GM21381 (cell line): ENCODE data around the gene TNFRSF21.
"Not testable (repeated sequence)": the region's sequence is repeated elsewhere in the genome, so short reads cannot be mapped to it uniquely, and the experiment has no call there.

Experiments
- ATAC-seq: cut with Tn5 transposase; IDR thresholded peaks from one replicate; pipeline ENCODE4 v1.9.1; 2021; ENCODE audit warnings: mild to moderate bottlenecking, moderate library complexity; ENCODE audit not compliant: unreplicated experiment

TNFRSF21 gene

GRCh38 chr6:47230579-47230978 lies 79.1 kb downstream of the TNFRSF21 start:
- no peak for ATAC-seq

DNA sequence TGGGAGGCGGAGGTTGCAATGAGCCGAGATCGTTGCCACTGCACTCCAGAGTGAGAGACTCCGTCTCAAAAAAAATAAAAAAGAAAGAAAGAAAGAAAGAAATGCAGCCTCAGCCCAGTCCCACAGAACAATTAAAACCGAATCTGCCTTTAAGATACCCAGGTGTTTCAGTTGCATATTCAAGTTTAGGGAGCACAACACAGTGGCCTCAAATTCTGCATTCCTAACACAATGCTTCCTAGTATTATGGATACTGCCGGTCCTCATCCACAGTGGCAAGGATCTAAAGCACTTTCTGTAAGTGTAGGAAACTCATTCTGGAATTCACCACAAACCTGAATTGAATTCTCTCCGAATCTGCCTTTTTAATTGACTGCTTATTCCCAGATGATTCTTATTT lies 80.5 kb downstream of the TNFRSF21 start:
- no peak for ATAC-seq

DNA sequence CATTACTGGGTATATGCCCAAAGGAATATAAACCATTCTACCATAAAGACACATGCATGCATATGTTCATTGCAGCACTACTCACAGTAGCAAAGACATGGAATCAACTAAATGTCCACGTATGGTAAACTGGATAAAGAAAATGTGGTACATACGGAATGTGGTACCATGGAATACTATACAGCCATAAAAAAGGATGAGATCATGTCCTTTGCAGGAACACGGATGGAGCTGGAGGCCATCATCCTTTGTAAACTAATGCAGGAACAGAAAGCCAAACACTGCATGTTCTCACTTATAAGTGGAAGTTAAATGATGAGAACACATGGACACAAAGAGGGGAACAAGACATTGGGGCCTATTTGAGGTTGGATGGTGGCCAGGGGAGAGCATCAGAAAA lies 81.6 kb downstream of the TNFRSF21 start:
- not testable (repeated sequence) for ATAC-seq

GRCh38 chr6:47223251-47223650 lies 86.5 kb downstream of the TNFRSF21 start:
- ATAC-seq, result not testable (repeated sequence)

DNA sequence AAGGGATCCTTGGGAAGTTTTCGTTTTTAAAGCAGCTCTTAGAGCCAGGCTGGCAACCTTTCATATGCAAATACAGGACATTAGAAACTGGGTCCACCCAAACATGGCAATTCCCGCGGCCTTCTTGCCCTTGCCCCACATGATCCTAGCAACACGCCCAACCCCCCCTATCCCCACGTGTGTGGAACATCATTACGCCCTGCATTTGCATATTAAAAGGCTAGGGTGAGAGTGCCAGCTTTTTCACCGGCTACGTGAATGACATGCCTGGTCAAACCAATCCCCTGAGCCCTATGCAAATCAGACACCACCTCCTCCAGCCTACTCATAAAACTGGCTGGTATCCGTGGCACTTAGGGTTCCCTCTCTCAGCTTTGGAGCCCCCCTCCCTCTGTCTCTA lies 88.1 kb downstream of the TNFRSF21 start:
- ATAC-seq, result no peak

DNA sequence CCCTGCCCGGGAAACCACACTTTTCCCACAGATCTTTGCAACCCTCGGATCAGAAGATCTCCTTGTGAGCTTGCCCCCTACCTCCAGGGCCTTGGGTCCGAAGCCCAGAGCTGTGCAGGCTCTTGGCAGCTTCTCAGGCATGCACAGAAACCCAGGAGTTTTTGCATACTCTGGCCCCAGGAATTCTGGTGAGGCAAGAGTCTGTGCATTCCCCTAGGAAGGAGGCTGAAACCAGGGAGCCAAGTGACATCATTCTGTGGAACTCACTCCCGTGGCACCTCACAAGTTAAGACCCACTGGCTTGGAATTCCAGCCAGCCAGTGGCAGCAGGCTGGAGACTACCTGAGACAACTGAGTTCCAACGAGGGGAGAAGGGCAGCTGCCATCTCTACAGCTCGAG lies 100.1 kb downstream of the TNFRSF21 start:
- no peak for ATAC-seq

GRCh38 chr6:47207261-47207660 lies 102.4 kb downstream of the TNFRSF21 start:
- no peak for ATAC-seq

DNA sequence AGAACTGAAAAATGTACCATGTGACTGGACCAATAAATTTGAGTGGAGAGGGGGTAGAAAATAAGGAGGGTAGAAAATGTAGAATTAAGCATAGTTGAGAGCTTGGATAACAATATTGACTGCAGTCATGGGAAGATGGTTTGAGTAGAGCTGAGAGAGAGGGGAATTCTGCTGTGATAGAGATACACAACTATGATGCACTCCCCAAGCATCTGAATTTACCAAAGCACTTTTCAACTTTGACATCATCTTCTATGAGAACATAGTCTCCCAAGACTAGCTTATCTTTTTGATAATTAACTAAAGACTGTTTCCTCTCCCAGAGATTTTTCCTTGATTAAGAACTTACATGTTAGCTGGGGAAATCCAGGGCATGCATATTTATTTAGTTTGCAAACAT lies 103.1 kb downstream of the TNFRSF21 start:
- no peak for ATAC-seq

DNA sequence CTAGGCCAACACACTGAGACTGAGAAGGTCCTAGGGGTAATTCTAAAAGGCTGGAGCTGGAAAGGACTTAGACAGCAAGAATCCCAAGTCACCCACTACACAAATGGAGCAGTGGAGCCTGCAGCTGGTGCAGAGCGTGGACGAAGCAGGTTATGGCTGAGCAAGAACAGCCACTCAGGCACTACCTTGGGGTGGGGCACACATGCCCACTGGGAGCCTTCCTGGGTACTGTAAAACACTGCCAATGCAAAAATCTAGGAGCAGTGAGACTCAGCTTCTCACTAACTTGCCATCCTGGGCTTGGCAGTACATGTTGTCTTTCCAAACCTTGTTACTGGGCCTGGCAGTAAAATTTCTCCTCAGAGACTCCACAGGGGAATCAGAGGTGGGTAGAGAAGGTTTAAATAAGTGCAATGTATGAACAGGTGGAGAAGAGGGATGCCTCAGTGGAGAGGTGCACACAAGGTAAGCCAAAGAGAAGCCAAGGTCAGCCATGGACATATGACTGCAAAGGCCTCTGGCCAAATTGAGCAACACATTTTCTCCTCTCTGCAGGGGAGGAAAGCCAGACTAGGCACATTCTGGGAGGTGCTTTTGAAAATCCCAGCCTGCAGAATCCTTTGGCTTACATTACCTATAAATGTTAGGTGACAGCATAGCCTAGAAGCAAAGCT lies 105.6 kb downstream of the TNFRSF21 start:
- ATAC-seq, result no peak

GRCh38 chr6:47203266-47203937 lies 106.3 kb downstream of the TNFRSF21 start:
- peak; percentile 94 for ATAC-seq

DNA sequence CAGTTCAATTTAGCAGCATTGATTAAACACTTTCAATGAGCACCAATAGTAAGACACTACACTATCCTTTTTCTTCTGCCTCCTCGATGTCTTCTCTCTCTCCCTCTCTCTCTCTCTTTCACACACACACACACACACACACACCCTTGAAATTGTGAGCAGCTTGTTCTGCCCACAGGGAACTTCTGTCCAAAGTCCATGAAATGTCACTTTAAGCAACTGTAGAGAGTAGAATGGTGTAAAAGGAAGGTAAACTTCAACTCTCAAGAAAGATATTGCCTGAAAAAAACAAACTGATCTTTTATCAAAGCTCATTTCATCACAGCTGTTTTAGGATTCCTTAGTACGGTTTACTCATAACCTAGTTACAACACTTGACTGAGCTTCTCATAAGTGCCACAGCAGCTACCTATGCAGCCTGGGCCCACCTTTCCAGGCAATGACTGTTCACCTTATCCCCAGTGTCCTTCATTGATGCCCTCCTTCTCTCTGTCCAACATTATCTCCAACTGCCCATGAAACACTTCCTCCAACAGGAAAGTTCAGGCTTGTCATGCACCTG lies 107.0 kb downstream of the TNFRSF21 start:
- no peak for ATAC-seq

GRCh38 chr6:47200536-47201334 lies 109.0 kb downstream of the TNFRSF21 start:
- no peak for ATAC-seq

GRCh38 chr6:47197682-47198640 lies 111.7 kb downstream of the TNFRSF21 start:
- ATAC-seq, result no peak

- no peak for ATAC-seq
Observed at GRCh38 chr6:47196113-47196512, 113.6 kb downstream of the TNFRSF21 start.

GRCh38 chr6:47195011-47195650 lies 114.6 kb downstream of the TNFRSF21 start:
- no peak for ATAC-seq

- no peak for ATAC-seq
Observed at GRCh38 chr6:47188588-47189021, 121.1 kb downstream of the TNFRSF21 start.

DNA sequence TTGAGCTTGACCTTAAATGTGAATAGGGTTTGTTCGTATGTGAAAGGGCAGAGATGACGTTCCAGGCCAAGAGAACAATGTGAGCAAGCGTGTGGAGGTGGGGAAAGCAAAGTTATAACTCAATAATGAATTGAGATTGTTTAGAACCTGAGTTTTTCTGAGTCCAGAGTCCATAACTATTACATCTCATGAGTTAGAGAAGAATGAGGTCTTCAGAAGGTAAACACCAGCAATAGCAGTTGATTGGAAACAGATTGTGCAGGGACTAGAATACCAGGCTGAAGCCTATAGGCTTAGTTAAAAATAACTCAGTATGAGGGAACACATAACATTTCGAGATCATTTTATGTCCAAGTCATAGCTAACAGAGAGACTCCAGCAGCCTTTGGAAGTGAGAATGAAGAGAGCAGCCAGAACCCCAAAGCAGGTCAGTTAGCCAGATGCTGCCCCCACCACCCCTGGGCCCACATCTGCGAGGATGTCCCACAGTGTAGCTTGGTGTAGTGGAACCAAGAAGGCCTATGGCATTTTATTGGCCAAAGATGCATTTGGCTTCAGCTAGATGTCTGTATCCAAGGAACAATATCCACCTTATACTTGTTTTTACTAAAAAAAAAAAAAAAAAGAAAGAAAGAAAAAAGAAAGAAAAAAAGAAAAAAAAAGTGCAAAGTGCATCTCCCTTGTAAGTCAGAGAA lies 121.7 kb downstream of the TNFRSF21 start:
- ATAC-seq, result no peak

GRCh38 chr6:47187113-47187512 lies 122.6 kb downstream of the TNFRSF21 start:
- ATAC-seq, result no peak

DNA sequence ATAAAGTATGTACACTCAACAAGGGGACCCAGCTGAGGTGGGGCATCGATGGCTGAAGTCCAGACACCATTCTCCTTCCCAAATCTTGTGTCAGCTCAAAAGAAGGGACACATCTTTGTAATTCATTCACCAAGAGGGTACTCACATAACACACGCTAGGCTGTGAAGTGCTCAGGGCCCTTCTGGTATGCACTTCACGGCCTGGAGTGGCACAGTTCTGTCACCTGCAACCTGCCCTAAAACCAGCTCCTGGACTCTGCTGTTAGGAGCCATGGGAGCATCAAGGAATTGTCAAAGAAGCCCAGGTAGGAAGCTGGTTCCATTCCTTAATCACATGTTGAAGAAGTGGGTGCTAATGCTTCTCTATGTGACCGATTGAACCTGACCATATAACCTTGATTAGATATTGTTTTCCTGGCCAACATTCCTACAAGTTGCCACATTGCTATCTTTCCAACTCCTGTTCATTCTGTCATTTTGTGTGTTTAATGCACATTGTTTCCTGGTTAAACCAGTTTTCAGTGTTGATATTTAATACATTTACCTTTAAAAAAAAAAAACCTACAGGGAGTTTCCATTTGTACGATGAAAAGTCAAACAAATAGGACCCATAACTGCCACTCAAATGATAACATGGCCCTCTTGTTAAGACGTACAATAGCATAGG lies 127.3 kb downstream of the TNFRSF21 start:
- no peak for ATAC-seq
